GM21515 (cell line): ENCODE data around the gene PWWP3B.
"Not testable (repeated sequence)": the region's sequence is repeated elsewhere in the genome, so short reads cannot be mapped to it uniquely, and the experiment has no call there.

Experiments used
- ATAC-seq: cut with Tn5 transposase; IDR thresholded peaks from one replicate; pipeline ENCODE4 v1.9.1; 2021; ENCODE audit not compliant: unreplicated experiment

PWWP3B gene

DNA sequence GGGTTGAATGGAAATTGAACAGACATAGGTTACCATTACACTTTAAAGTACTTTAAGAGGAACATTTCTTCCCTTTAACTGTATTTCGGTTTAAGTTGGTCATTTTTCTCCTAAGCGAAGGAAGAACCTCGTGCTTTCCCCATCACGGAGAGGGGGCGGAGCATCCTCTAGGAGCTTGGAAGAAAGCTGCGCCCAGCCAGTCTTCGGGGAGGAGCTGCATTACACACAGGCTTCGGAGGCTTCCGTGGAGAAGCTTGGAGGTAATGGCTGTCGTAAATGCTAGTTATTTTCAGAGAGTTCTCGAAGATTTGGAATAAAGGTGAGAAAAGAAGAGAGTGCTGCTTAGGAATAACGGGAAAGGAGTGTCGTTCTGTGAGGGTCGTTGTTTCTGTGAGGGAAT lies at the start of gene PWWP3B:
PWWP3B (plus strand) TSS at position 199 of the 400 bp plus-strand sequence. CDS start 37,128 bp downstream, outside the sequence.
- ATAC-seq = no peak

DNA sequence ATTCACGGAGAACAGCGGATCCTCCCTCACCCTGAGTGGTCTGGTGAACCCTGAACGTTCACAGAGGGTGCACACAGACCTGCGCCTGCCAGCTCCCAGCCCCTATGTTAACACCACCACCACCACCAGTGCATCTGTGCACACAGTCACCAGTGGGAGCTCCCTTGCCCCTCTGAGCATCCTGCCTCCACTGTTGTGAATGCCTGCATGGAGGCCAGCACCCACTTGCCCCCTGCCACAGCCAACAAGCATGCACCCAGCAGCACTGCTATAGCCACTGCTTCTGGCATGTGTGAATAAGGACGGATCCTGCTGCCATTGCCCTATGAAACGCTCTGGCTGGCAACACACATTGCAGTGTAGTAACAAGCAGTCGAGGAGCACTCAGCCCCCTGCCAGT lies 29.1 kb upstream of the PWWP3B start:
- ATAC-seq = no peak

DNA sequence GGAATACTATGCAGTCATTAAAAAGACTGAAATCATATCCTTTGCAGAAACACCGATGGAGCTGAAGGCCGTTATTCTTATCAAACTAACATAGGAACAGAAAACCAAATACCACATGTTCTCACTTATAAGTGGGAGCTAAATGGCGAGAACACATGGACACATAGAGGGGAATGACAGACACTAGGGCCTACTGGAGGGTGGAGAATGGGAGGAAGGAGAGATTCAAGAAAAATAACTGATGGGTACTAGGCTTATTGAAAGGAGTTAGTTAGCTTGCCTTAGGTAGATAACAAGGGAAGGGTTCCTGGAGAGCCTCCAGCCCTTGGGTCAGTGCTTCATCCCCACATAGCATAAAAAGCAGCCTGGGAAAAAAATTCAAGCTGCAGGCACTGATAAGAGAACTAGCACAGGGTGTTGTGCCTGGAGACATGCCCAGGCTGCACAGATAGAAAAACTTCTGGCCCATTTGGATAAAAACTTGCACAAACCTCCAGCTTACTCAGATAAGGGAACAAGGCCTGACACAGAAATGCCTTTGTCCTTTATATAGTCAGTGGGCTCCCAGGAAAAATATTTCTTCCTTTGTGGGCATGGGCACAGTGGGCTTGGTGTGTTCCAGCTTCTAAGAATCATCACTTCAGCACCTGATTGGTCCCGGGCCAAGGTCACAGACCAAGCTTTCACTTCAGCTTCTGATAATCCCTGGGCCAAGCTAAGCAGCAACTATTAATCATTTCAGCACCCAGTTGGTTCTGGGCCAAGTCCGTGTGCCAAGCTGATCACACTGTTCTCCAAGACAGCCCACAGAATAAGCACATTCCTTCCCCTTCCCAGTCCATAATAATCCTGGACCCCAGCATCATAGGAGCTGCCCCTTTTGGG lies 23.1 kb upstream of the PWWP3B start:
- ATAC-seq = no peak

DNA sequence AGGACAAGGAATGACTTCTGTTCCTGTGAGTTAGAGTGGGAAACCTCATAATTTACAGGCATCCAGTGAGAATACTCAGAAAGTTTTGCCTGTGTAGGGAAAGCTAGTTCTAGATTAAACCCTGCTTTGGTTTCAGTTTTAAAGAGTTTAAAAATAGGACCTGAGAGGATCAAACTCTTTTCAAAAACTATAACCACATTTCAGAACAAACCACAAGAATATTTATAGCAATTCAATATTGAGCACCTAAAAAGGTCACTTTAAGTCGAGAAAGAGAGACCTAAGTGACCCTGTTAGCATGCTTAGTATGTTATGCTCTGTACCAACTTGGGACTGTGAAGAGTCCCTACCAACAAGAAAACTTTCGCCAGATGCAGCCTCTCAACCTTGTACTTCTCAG lies 17.4 kb upstream of the PWWP3B start:
- no peak for ATAC-seq

DNA sequence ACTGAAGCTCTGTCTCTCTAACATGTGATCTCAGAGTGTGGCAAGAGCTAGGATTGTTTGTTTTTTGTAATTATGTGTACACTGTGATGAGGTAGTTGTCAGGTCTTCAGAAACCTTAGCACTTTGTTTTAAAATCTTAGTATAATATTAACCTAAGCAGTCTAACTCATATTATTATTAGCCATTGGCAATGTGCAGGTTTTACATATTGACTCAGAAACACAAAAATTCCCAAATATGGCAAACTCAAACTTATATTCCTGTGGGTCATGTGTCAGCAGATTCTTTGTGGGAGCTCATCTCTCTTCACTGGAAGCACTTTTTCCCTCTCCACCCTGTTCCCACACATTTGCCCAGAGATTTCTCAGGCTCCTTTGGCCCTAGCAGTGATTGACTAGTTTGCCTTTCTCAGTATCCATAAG lies 8.2 kb upstream of the PWWP3B start:
- no peak for ATAC-seq

DNA sequence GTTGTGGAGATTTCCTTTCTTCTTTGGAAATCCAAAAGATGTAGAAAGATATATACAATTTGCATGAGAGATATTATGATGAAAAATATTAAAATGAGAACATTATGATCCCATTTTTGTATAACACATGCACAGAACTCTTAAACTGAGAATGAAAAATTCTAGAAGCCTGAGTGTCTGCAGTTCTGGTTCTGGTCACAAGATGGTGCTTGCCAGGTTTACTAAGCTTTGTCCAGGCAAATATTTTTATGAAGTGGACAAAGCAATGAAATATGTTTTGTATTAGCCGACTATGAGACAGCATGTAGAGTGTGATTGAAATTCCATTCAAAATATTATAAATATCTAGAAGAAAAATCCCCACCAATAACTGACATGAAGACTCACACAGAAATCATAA lies 2.2 kb downstream of the PWWP3B start:
- ATAC-seq = no peak

DNA sequence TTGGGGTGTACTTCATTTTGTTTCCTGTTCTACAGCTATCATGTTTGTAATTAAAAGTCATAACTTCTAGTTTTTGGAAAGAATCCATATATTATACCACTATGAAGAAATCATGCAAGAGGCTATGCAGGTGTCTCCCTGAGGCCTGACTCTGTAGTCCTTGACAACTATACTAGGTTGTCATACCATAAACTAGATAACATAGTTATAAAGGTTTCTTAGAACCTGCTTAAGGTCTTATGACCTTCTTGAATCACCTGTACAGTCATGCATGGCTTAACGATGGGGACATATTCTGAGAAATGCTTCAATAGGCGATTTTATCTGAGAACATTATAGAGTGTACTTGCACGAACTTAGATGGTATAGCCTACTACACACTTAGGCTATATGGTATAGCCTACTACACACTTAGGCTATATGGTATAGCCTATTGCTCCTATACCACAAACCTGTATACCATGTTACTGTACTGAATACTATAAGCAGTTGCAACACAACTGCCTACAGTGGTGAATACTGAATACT lies 3.3 kb downstream of the PWWP3B start:
- no peak for ATAC-seq

DNA sequence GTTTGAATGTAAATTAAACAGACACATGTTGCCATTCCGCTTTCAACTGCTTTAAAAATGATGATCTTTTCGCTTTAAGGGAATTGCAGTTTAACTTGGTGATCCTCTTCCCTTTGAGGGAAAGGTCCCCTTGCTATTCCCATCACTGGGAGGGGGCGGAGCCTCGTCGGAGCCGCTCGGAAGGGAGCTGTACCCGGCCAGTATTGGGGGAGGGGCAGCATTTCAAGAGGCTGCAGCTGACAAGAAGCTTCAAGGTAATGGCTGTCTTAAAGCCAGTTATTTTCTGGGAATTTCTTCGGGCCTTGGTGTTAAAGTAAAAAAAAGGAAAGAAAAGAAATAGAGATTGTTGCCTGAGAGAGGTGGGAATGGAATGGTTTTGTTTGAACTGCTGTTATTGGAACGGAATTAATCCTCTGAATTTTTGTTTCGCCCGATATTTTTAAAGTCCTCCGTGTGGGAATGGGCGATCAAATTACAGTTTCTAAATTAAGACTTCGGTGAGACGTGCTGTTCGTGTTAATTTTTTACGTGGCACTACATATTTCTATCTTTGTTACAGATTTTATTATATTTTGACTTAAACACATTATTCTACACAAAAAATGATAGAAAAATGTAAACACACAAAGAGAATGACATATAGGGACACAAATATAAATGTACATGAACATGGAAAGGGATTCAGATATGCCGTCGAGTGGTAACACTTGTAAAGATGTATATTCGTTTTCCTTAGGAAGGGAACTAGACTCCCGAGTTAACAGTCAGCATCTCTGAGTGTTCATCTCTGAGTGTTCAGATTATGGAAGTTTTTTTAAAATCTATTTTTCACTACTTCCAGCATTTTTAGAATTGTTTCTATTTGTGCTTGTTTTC lies 9.2 kb downstream of the PWWP3B start:
- ATAC-seq = no peak

DNA sequence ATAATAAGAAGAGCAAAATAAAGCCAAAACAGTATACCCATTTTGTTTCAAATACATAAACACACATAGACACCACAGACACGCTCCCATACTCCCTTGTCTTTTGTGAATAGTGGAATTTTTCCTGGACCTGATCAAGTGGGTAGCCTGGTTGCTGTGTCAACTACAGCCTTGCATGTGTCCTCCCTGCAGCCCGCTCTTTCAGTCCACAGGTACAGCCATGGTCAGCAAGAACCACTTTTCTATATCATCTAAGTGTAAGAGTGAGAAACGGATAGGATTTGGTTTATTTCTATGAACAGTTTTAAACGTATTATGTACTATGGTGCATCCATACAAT lies 9.8 kb downstream of the PWWP3B start:
- no peak for ATAC-seq

DNA sequence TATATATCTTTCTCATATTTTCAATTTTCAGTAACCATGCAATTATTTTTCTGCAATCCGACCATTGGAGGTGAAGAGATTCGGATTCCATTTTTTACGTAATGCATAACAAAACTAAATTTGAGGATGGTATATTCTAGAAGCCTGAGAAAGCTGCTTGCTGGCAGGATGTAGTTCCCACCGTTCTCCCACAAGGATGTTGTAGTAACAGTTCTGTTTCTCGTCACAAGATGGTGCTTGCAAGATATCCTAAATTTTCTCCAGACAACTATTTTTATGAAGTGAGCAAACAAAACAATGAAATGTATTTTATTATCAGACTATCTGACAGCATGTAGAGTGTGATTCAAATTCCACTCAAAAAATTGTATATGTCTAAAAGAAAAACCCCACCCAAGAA lies 10.7 kb downstream of the PWWP3B start:
- no peak for ATAC-seq

DNA sequence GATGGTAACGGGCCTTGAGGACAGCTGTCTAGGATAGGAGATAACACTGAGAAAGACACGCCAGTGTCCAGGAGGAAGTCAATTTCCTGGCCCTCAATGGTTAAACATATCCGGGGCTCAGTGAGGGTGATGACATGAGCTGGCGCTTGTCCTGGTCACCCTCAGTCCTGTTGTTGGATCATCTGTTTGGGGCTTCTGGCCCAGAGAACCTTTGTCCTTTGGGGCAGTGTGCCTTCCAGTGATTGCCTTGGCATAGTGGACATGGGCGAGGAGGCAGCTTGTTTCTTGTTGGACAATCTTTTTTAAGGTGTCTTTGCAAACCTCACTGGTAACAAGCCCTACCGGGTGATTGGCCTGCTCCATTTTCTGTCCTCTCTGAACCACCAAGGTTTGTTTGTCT lies 15.6 kb downstream of the PWWP3B start:
- not testable (repeated sequence) for ATAC-seq

DNA sequence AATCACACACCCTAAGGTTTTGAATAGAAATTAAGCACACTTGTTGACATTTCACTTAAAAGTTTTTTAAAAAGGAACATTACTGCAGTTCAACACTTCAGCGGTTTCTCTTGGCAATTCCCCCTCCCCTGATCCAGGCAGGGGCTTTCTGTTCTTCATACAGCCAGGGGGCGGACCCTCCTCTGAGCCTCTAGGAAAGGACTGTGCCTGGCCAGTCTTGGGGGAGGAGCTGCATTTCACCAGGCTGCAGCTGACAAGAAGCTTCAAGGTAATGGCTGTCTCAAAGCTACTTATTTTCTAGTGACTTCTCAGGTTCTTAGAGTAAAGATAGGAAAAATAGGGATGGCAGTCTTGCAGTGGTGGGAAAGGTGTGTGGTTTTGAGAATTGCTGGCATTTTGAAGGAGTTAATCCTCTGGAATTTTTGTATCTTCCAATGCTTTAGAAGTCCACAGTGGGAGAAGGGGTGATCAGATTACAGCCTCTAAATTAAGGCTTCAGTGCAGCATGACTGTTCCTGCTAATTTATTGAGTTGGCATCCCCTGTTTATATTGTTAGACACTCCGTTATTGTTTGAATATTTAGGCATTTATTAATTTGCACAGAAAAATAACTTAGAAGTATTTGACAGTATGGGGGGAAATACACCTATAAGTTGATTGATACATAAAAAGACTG lies 33.5 kb downstream of the PWWP3B start:
- no peak for ATAC-seq

DNA sequence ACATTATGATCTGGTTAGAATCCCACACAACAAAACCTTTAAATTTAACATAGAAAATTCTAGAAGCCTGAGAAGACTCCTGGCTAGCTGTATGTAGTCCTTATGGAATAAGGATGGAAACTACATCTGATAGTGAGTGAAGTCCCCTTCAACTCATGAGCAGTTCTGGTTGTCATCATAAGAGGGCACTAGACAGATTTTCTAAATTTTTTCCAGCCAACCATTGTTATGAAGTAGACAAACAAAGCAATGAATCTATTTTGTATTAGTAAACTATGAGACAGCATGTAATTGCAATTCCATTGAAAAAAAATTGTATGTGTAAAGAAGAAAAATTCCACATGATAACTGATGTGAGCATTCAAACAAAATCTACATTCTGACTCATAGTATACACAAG lies 35.2 kb downstream of the PWWP3B start:
- ATAC-seq = no peak

DNA sequence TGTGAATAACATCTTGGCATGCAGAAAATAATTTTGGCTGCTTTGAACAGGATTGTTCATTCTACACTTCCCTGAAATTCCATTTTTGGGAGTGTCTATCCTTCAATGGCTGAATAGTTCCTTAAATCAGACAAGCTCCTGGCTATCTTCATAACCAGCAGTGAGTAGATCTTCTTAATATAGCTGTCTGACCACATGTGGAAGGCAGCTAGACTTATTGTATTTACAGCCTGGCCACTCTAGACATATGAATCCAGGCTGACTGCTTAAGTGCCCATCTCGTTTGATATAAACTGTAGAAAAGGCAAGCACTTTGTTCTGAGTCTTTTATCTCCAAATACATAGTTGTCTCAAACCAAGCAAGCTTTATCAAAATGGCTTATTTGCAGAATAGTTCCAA lies 40.0 kb downstream of the PWWP3B start:
- ATAC-seq = no peak
